ENCODE measurements around the gene FERMT2.

Gene FERMT2

DNA sequence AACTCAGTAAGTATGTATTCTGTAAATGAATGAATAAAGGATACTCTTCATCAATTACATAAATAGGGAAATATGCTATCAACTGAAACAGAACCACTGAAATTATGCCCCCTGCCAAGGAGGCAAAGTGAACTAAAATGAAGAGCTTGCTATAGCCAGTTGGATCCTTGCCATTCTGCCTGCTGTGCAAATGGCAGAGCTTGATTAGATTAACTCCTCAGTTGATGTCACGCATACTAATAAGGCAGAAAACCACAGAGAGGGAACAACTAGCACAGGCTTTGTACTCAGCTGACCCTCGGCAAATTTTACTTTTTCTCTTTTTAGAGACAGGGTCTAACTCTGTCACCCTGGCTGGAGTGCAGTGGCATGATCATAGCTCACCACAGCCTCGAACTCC, 36.7 kb upstream of the FERMT2 start:
- Histone ChIP-seq H3K9me2 (replicated peaks; ENCODE audit: low read depth, low read length) (no peaks in the 10 kb centered on the region), H3K36me3 (ENCODE audit: insufficient read depth, low read length) (no peaks in the 10 kb centered on the region), H3F3A (ENCODE audit: low read depth) (no peaks in the 10 kb centered on the region), H4K20me1 (ENCODE audit: insufficient read depth, low read length, poor library complexity, severe bottlenecking) (no peaks in the 10 kb centered on the region), H3K9ac (ENCODE audit: low read depth, low read length, poor library complexity, severe bottlenecking) (no peak overlapping the region), H3K4me3 (ENCODE audit: low read length, poor library complexity, severe bottlenecking) (no peak overlapping the region), H3K4me1 (ENCODE audit: insufficient read depth, low read length, poor library complexity, severe bottlenecking) (no peaks in the 10 kb centered on the region), H3K9me3 (ENCODE audit: insufficient read depth, low read depth, low read length) (no peaks in the 10 kb centered on the region), H3K4me2 (ENCODE audit: low read depth, low read length, poor library complexity, severe bottlenecking) (no peak overlapping the region), H3K79me2 (ENCODE audit: insufficient read depth, low read length) (no peaks in the 10 kb centered on the region), H2AFZ (ENCODE audit: low read length) (no peak overlapping the region), H3K27me3 (ENCODE audit: insufficient read depth, low read length, poor library complexity, severe bottlenecking) (no peaks in the 10 kb centered on the region)
- TF ChIP-seq, protein P1, sequence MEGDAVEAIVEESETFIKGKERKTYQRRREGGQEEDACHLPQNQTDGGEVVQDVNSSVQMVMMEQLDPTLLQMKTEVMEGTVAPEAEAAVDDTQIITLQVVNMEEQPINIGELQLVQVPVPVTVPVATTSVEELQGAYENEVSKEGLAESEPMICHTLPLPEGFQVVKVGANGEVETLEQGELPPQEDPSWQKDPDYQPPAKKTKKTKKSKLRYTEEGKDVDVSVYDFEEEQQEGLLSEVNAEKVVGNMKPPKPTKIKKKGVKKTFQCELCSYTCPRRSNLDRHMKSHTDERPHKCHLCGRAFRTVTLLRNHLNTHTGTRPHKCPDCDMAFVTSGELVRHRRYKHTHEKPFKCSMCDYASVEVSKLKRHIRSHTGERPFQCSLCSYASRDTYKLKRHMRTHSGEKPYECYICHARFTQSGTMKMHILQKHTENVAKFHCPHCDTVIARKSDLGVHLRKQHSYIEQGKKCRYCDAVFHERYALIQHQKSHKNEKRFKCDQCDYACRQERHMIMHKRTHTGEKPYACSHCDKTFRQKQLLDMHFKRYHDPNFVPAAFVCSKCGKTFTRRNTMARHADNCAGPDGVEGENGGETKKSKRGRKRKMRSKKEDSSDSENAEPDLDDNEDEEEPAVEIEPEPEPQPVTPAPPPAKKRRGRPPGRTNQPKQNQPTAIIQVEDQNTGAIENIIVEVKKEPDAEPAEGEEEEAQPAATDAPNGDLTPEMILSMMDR (conservative IDR thresholded peaks at IDR 0.05; ENCODE audit: low read length) = no peak
- TF ChIP-seq EZH2phosphoT487 (IDR thresholded peaks at IDR 0.05; ENCODE audit: borderline replicate concordance) = no peak

DNA sequence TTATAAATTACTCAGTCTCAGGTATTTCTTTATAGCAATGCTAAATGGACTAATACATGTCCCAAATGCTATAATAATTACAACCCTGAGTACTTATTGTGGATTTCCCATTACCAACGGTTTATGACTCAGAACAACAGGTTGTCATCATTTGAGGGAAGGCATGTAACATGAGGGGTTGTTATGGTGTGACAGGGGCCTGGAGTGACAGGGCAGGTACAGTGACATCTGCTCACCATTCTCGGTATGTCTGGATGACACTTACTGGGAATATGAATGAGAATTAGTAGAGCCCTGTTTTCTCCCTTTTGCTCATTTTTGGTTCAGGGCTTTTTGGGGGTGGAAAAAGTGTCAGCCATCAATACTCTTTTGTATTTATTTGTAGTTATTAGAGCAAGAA, 36.2 kb upstream of the FERMT2 start:
- H3K9ac ChIP-seq (ENCODE audit: low read depth, low read length, poor library complexity, severe bottlenecking) = no peak overlapping the region
- no peaks in the 10 kb centered on the region for H3K79me2 ChIP-seq (ENCODE audit: insufficient read depth, low read length)
- H3K4me3 ChIP-seq (ENCODE audit: low read length, poor library complexity, severe bottlenecking) = no peak overlapping the region
- H3F3A ChIP-seq (ENCODE audit: low read depth) = no peaks in the 10 kb centered on the region
- no peaks in the 10 kb centered on the region for H4K20me1 ChIP-seq (ENCODE audit: insufficient read depth, low read length, poor library complexity, severe bottlenecking)
- H3K9me3 ChIP-seq (ENCODE audit: insufficient read depth, low read depth, low read length) = no peaks in the 10 kb centered on the region
- H2AFZ ChIP-seq (ENCODE audit: low read length) = no peak overlapping the region
- no peaks in the 10 kb centered on the region for H3K27me3 ChIP-seq (ENCODE audit: insufficient read depth, low read length, poor library complexity, severe bottlenecking)
- no peak overlapping the region for H3K4me2 ChIP-seq (ENCODE audit: low read depth, low read length, poor library complexity, severe bottlenecking)
- TF ChIP-seq, protein P1 (conservative IDR thresholded peaks at IDR 0.05; ENCODE audit: low read length) = no peak
- TF ChIP-seq EZH2phosphoT487 (IDR thresholded peaks at IDR 0.05; ENCODE audit: borderline replicate concordance) = no peak
- H3K9me2 ChIP-seq (replicated peaks; ENCODE audit: low read depth, low read length) = no peaks in the 10 kb centered on the region
- no peaks in the 10 kb centered on the region for H3K4me1 ChIP-seq (ENCODE audit: insufficient read depth, low read length, poor library complexity, severe bottlenecking)
- H3K36me3 ChIP-seq (ENCODE audit: insufficient read depth, low read length) = no peaks in the 10 kb centered on the region

DNA sequence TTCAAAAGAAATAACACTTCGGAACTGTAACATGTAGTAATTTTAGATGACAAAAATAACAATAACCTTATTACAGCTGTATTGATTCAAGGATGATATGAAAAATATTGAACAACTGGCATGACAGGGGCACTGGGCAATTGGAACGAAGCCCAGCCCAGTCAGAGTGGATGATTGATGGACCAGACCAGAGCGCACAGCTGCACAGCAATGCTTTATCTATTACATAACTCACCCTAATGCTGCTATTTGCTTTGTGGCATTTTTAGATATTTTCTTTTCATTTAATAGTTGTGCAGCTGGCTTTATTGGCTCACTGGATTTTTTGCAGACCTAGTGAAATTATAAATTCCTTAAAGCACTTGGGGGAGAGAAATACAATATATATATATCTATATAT, 26.9 kb upstream of the FERMT2 start:
- no peaks in the 10 kb centered on the region for H4K20me1 ChIP-seq (ENCODE audit: insufficient read depth, low read length, poor library complexity, severe bottlenecking)
- H3K79me2 ChIP-seq (ENCODE audit: insufficient read depth, low read length) = no peaks in the 10 kb centered on the region
- H3K9me3 ChIP-seq (ENCODE audit: insufficient read depth, low read depth, low read length) = no peaks in the 10 kb centered on the region
- H3K9me2 ChIP-seq (replicated peaks; ENCODE audit: low read depth, low read length) = 0 out of 2 replicates have a peak, but pooled peaks cover 4% of the 10 kb centered on the region
- H2AFZ ChIP-seq (ENCODE audit: low read length) = no peak overlapping the region
- no peaks in the 10 kb centered on the region for H3K27me3 ChIP-seq (ENCODE audit: insufficient read depth, low read length, poor library complexity, severe bottlenecking)
- no peaks in the 10 kb centered on the region for H3K36me3 ChIP-seq (ENCODE audit: insufficient read depth, low read length)
- H3F3A ChIP-seq (ENCODE audit: low read depth) = no peaks in the 10 kb centered on the region
- no peak overlapping the region for H3K9ac ChIP-seq (ENCODE audit: low read depth, low read length, poor library complexity, severe bottlenecking)
- H3K4me1 ChIP-seq (ENCODE audit: insufficient read depth, low read length, poor library complexity, severe bottlenecking) = no peaks in the 10 kb centered on the region
- H3K4me3 ChIP-seq (ENCODE audit: low read length, poor library complexity, severe bottlenecking) = no peak overlapping the region
- H3K4me2 ChIP-seq (ENCODE audit: low read depth, low read length, poor library complexity, severe bottlenecking) = no peak overlapping the region
- TF ChIP-seq EZH2phosphoT487 (IDR thresholded peaks at IDR 0.05; ENCODE audit: borderline replicate concordance) = no peak
- TF ChIP-seq, protein P1 (conservative IDR thresholded peaks at IDR 0.05; ENCODE audit: low read length) = no peak
